Measurements from ENCODE around the gene ECEL1.
"Not testable (repeated sequence)": the region's sequence is repeated elsewhere in the genome, so short reads cannot be mapped to it uniquely, and the experiment has no call there.

The ECEL1 gene, protein sequence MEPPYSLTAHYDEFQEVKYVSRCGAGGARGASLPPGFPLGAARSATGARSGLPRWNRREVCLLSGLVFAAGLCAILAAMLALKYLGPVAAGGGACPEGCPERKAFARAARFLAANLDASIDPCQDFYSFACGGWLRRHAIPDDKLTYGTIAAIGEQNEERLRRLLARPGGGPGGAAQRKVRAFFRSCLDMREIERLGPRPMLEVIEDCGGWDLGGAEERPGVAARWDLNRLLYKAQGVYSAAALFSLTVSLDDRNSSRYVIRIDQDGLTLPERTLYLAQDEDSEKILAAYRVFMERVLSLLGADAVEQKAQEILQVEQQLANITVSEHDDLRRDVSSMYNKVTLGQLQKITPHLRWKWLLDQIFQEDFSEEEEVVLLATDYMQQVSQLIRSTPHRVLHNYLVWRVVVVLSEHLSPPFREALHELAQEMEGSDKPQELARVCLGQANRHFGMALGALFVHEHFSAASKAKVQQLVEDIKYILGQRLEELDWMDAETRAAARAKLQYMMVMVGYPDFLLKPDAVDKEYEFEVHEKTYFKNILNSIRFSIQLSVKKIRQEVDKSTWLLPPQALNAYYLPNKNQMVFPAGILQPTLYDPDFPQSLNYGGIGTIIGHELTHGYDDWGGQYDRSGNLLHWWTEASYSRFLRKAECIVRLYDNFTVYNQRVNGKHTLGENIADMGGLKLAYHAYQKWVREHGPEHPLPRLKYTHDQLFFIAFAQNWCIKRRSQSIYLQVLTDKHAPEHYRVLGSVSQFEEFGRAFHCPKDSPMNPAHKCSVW

DNA sequence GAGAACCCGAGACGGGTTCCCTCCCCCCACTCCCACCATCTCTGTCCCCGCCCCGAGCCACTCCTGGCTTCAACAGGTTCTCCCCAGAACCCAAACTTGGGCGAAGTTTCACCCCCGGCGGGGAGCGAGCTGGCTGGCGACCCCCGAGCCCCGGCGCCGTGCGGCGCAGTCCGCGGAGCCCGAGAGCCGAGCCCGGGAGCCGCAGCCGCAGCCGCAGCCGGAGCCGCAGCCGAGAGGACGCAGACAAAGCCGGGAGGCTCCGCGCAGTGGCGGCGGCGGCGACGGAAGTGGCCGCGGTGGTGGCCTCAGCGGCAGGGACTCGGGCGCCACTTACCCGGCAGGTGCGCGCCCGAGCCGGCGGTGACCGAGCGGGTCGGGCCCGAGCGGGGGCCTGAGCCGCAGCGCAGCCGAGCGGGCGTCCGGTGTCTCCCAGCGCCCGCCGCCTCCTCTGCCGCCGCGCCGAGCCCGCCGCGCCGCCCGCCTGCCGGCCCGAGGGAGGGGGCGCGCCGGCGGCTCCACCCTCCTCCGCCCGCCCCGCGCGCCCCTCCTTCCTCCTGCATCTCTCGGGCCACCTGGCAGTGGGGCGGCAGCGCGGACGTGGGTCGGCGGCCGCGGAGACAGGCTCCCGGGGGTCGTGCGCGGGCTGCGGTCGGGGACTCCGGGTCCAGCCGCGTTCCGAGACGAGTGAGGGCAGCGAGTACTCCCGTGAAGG is at the start of gene ECEL1:
Gene ECEL1 (minus strand): TSS at position 450 of the 712 bp plus-strand sequence. CDS start 1,181 bp downstream, outside the sequence.
- no peak for DNase-seq

GRCh38 chr2:232537079-232537478 is 49.4 kb upstream of the ECEL1 start:
- DNase-seq = peak; percentile 59

DNA sequence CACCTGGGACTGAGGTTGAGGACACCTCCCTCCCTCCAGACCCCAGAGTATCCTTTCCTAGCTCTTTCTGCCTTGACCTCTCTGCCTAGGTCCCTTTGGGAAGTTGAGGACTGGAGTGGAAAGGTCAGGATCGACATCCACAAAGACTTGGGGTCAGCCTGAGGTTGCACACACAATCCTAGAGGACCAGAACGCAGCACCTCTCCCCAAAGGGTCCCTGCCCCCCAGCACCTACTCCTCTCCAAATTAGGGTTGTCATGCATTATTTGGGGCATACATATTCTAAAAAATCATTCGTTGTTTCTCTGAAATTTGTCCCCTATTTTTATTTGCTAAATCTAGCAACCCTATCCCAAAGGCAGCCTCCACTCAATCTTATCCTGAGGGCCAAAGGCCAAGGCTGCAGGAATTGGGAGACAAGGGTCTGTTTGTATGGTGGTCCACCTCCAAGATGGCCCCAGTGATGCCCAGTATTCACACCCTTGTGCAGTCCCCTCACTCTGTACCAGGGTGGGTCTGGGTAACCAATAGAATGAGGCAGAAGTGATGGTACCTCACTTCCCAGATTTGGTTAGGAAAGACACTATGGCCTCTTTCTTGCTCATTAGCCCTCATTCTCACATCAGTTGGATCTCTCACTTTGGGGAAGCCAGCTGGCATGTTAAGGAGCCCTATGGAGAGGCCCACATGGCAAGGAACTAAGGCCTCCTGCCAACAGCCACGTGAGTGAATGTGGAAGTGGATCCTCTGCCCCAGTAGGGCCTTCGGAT is 48.3 kb upstream of the ECEL1 start:
- no peak for DNase-seq

DNA sequence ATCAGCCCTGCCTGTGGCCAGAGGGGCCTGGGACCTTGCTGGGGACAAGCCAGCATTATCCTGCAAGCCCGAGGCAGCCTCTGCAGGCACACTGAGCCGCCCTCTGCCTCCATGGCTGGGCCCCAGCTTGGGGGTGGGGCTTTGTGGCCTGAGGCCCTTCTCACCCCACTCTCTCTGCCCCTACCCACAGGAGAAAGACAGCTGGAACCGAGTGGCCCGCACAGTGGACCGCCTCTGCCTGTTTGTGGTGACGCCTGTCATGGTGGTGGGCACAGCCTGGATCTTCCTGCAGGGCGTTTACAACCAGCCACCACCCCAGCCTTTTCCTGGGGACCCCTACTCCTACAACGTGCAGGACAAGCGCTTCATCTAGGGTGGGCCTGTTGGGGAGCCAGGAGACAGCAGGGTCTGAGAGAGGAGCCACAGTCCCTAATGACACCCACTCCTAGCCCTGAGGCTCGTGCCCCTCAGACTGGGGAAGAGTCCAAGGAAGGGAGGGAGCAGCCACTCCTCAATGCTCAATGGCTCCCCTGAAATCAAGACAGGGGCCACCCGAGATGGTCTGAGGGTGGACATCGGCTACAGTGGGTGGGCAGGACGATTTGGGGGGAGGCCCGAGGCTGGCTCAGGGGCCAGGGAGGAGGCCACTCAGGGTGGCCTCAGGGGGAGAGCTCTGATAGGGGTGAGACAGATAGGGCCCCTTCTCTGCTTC is 47.5 kb upstream of the ECEL1 start:
- DNase-seq = no peak

GRCh38 chr2:232533944-232534710 is 46.5 kb upstream of the ECEL1 start:
- DNase-seq = no peak

DNA sequence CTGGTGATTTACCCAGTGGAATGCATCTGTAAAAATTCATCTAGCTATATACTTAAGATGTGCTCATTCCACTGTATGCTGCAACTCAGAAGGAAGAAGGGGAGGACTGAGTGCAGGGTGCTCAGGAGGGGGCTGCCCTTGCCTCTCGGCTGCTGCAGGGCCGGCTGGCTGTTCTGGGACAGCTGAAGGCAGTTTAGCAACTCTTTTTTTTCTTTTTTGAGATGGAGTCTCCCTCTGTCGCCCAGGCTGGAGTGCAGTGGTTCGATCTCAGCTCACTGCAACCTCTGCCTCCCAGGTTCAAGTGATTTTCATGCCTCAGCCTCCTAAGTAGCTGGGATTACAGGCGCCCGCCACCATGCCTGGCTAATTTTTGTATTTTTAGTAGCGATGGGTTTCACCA is 45.2 kb upstream of the ECEL1 start:
- DNase-seq = not testable (repeated sequence)

GRCh38 chr2:232532419-232532818 is 44.8 kb upstream of the ECEL1 start:
- DNase-seq = no peak

DNA sequence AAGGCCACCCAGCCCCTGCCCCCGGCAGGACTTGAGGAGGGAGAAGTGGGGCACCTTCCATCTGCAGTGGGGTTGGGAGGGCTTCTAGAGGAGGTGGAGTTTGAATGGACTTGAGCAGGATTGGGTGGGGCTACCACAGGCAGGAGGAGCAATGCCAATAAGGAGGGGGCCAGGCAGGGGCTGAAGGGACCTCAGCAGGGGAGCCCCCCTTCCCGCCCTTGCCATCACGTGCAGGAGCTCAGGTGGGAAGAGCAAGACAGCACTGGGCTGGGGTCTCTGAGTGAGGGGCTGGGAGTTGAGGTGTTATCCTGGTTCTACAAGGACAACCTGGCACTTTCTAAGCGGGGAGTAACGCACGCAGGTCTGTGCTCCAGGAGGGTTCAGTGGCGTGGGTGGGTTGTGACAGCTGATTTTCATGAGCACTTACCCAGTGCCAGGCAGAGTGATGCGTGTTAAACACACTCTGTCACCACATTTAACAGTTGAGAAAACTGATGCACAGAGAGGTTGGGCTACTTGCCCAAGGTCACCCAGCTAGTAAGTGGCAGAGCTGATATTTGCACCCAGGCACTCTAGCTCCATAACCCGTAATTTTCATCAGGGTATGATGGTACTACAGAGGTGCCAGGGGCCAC is 43.1 kb upstream of the ECEL1 start:
- DNase-seq = no peak

- no peak for DNase-seq
Observed at GRCh38 chr2:232529806-232530547, 42.3 kb upstream of the ECEL1 start.

DNA sequence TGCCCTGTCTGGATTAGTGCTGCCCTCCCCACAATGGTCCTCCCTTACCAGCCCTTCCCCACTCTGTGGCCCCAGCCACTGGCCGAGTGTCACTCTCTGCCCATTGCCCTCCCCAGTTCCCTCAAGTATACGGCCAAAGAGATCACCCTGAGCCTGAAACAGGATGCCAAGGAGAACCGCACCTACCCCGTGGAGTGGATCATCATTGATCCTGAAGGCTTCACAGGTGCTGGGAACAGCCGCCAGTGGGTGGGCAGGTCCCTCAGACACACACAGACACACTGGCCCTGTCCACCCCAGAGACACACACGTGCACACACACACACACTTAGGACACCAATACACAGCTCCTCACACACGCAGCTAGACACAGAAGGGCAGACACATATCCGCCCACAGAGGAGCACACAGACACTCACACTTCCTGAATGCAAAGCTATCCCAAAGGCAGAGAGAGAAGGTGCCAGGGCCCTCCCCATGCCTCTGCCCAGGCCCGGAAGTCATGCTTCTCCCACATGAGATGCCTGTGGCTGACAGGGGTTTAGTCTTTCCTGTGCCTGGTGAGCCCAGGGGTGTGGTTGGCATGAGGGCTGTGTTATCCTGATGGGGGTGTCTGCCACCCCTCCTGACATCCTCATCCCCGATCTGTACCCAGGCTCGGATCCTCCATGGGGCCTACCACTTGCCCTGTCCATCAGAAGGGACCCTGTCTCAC is 41.3 kb upstream of the ECEL1 start:
- no peak for DNase-seq

GRCh38 chr2:232527905-232528470 is 40.4 kb upstream of the ECEL1 start:
- no peak for DNase-seq

DNA sequence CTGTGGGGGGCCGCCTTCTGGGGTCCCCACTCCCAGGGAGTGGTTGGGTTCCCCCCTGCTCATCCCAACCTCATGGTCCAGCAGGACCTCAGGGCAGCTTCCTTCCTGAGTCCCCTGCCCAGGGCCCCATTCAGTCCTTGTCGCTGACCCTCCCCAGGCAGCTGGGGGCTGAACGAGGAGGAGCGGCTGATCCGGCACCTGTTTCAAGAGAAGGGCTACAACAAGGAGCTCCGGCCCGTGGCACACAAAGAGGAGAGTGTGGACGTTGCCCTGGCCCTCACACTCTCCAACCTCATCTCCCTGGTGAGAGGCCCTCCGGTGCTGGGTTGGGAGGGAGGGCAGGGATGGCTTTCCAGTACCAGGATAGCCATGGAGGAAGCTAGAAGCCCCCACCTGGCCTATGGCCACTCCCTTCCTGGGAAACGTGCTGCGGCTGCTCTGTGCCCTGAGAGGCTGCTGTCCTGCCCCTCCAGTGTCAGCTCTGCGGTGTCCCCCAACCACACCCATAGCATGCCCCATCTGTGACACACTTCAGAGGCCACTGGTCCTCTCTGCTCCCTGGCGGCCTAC is 38.8 kb upstream of the ECEL1 start:
- no peak for DNase-seq

- no peak for DNase-seq
Observed at GRCh38 chr2:232525791-232526371, 38.2 kb upstream of the ECEL1 start, which contains the start of gene CHRND. Gene CHRND (plus strand): TSS chr2:232526160. CDS start chr2:232526216, 56 bp downstream.

- no peak for DNase-seq
Observed at GRCh38 chr2:232525199-232525598, 37.6 kb upstream of the ECEL1 start.

DNA sequence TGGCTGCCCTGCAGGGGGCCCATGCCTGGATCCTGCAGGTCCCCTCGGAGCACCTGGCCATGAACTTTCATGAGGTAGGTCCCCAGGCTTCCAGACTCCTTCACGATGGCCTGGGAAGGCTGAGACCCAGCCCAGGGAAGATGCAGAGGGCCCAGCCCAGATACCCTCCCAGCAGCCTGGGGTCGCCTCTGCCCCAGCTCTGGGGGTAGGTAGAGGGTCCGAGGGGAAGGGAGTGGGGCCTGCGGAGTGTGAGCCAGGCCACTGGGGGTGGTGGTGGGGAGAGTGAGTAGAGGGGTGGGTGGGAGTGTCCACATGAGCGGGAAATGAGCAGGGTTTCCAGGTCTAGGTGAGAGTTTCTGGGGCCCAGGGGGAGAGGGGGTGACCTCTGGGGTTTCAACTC is 37.1 kb upstream of the ECEL1 start:
- DNase-seq = no peak

DNA sequence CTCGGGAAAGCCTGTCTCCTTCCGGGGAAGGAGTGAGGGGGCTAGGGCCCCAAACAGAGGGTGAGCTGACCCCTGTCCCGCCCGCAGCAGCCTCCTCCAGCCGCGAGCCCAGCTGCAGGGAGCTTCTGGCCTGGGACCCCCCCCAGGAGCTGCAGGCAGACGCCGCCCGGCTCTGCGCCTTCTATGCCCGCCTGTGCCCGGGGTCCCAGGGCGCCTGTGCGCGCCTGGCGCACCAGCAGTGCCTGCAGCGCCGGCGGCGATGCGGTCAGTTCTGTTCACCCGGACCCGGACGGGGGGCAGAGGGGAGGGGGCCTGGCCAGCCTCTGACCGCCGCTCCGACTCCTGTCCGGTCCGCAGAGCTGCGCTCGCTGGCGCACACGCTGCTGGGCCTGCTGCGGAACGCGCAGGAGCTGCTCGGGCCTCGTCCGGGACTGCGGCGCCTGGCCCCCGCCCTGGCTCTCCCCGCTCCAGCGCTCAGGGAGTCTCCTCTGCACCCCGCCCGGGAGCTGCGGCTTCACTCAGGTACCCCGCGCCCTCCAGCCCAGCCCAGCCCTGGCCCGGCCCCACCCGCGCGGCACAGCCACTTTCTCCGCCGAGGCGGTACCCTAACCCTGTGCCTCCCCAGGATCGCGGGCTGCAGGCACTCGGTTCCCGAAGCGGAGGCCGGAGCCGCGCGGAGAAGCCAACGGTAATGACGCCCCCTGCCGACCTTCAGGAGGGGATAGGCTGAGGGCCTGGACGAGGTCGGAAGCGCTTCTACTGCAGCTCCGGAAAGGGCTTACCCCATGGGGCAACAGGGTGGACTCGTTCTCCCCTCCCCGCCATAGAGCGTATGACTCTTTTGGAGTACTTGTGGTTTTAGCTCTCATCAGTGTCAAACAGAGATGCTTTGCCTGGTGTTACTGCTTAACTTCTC is 36.3 kb upstream of the ECEL1 start:
- DNase-seq = peak; percentile 69

GRCh38 chr2:232523402-232523681 is 35.7 kb upstream of the ECEL1 start:
- DNase-seq = no peak

Measured in activated effector memory CD4-positive, alpha-beta T cell treated with anti-CD3 and anti-CD28 coated beads, Interleukin-2, amount 50 U/mL, for 16 hours (primary cell).